ENCODE results near the gene CRTAC1. TPM values are rescaled to one million over a fixed set of nuclear protein-coding genes. Genes with fewer than 3 reads are reported as not detected.

Gene CRTAC1
- total RNA-seq, 1 donor: not detected

GRCh38 chr10:97896756-97897358 lies 133.6 kb downstream of the CRTAC1 start:
- Histone ChIP-seq H3K4me1 (ENCODE audit: insufficient read depth, low read length) (no peaks in the 10 kb centered on the region), H2AFZ (ENCODE audit: low read length) (no peak overlapping the region), H4K20me1 (ENCODE audit: insufficient read depth, low read length) (no peaks in the 10 kb centered on the region), H3K36me3 (ENCODE audit: insufficient read depth, low read length) (no peaks in the 10 kb centered on the region), H3K4me2 (ENCODE audit: insufficient read depth, low read length) (no peak overlapping the region), H3K27me3 (ENCODE audit: insufficient read depth, low read length) (peaks cover 4% of the 10 kb centered on the region), H3K79me2 (ENCODE audit: insufficient read depth, low read length) (no peaks in the 10 kb centered on the region), H3K9me3 (ENCODE audit: low read depth, low read length) (no peaks in the 10 kb centered on the region), H3K27ac (ENCODE audit: low read depth, low read length) (no peak overlapping the region), H3K4me3 (ENCODE audit: insufficient read depth, low read length) (no peak overlapping the region)
- TF ChIP-seq CTCF (IDR thresholded peaks at IDR 0.05; ENCODE audit: extremely low read depth, low read depth, low read length): no peak
- no peak for DNase-seq (ENCODE audit: insufficient read length, low spot score, missing footprints)

- Histone ChIP-seq H3K27me3 (ENCODE audit: insufficient read depth, low read length) (peaks cover 4% of the 10 kb centered on the region), H3K4me3 (ENCODE audit: insufficient read depth, low read length) (no peak overlapping the region)
- no peak for TF ChIP-seq CTCF (IDR thresholded peaks at IDR 0.05; ENCODE audit: extremely low read depth, low read depth, low read length)
Measured at GRCh38 chr10:97895915-97896314, 134.5 kb downstream of the CRTAC1 start.

GRCh38 chr10:97895084-97895483 lies 135.3 kb downstream of the CRTAC1 start:
- H2AFZ ChIP-seq (ENCODE audit: low read length): no peak overlapping the region
- no peak overlapping the region for H3K27ac ChIP-seq (ENCODE audit: low read depth, low read length)
- H3K4me1 ChIP-seq (ENCODE audit: insufficient read depth, low read length): no peaks in the 10 kb centered on the region
- DNase-seq (ENCODE audit: insufficient read length, low spot score, missing footprints): peak; percentile 38
- no peak overlapping the region for H3K4me2 ChIP-seq (ENCODE audit: insufficient read depth, low read length)
- H3K27me3 ChIP-seq (ENCODE audit: insufficient read depth, low read length): peaks cover 4% of the 10 kb centered on the region
- no peaks in the 10 kb centered on the region for H3K36me3 ChIP-seq (ENCODE audit: insufficient read depth, low read length)
- no peak overlapping the region for H3K4me3 ChIP-seq (ENCODE audit: insufficient read depth, low read length)
- no peaks in the 10 kb centered on the region for H3K79me2 ChIP-seq (ENCODE audit: insufficient read depth, low read length)
- no peaks in the 10 kb centered on the region for H4K20me1 ChIP-seq (ENCODE audit: insufficient read depth, low read length)
- no peaks in the 10 kb centered on the region for H3K9me3 ChIP-seq (ENCODE audit: low read depth, low read length)
- no peak for TF ChIP-seq CTCF (IDR thresholded peaks at IDR 0.05; ENCODE audit: extremely low read depth, low read depth, low read length)

More at GRCh38 chr10:97895915-97896314, 134.5 kb downstream of the CRTAC1 start:
- no peak overlapping the region for H3K27ac ChIP-seq (ENCODE audit: low read depth, low read length)
- DNase-seq (ENCODE audit: insufficient read length, low spot score, missing footprints): no peak
- H4K20me1 ChIP-seq (ENCODE audit: insufficient read depth, low read length): no peaks in the 10 kb centered on the region
- H3K79me2 ChIP-seq (ENCODE audit: insufficient read depth, low read length): no peaks in the 10 kb centered on the region
- no peaks in the 10 kb centered on the region for H3K36me3 ChIP-seq (ENCODE audit: insufficient read depth, low read length)
- H3K4me1 ChIP-seq (ENCODE audit: insufficient read depth, low read length): no peaks in the 10 kb centered on the region
- no peaks in the 10 kb centered on the region for H3K9me3 ChIP-seq (ENCODE audit: low read depth, low read length)
- no peak overlapping the region for H2AFZ ChIP-seq (ENCODE audit: low read length)
- no peak overlapping the region for H3K4me2 ChIP-seq (ENCODE audit: insufficient read depth, low read length)

- H2AFZ ChIP-seq (ENCODE audit: low read length): no peak overlapping the region
- H3K27ac ChIP-seq (ENCODE audit: low read depth, low read length): no peak overlapping the region
- no peaks in the 10 kb centered on the region for H3K36me3 ChIP-seq (ENCODE audit: insufficient read depth, low read length)
- peaks cover 6% of the 10 kb centered on the region for H3K4me1 ChIP-seq (ENCODE audit: insufficient read depth, low read length)
- no peak overlapping the region for H3K4me3 ChIP-seq (ENCODE audit: insufficient read depth, low read length)
- DNase-seq (ENCODE audit: insufficient read length, low spot score, missing footprints): peak; percentile 35
- H3K9me3 ChIP-seq (ENCODE audit: low read depth, low read length): no peaks in the 10 kb centered on the region
- H3K27me3 ChIP-seq (ENCODE audit: insufficient read depth, low read length): peaks cover 4% of the 10 kb centered on the region
- H3K79me2 ChIP-seq (ENCODE audit: insufficient read depth, low read length): no peaks in the 10 kb centered on the region
- no peaks in the 10 kb centered on the region for H4K20me1 ChIP-seq (ENCODE audit: insufficient read depth, low read length)
- no peak for TF ChIP-seq CTCF (IDR thresholded peaks at IDR 0.05; ENCODE audit: extremely low read depth, low read depth, low read length)
- no peak overlapping the region for H3K4me2 ChIP-seq (ENCODE audit: insufficient read depth, low read length)
Measured at GRCh38 chr10:97894092-97894491, 136.3 kb downstream of the CRTAC1 start.

Data from osteoblast (primary cell).